Panc1 (cell line): ENCODE measurements around the gene STAT5A. TPM values are rescaled to one million over a fixed set of nuclear protein-coding genes. Genes with fewer than 3 reads are reported as not detected.

Experiments
- ATAC-seq: fragments of 200-7000 bp; cut with Tn5 transposase; 2 replicates; pipeline ENCODE4 v1.9.1; 2020; ENCODE audit warnings: mild to moderate bottlenecking, moderate library complexity
- BruUV-seq: library from RNA; stranded (reverse); fragments of 400-500 nt; replicated peaks from 2 replicates; lab custom pipeline; 2021; lab: Mats Ljungman, UMichigan
- CTCF ChIA-PET: fragments of 300-600 bp; sonication (Branson Sonifier 250); formaldehyde crosslinking; loops from one replicate; lab custom pipeline; 2022; ENCODE audit warnings: antibody characterized with exemption; lab: Charles Lee
- POLR2A ChIA-PET: fragments of 300-600 bp; sonication (Branson Sonifier 250); formaldehyde crosslinking; loops from one replicate; lab custom pipeline; 2022; ENCODE audit warnings: antibody characterized with exemption; lab: Charles Lee
- DNase-seq: peaks from one replicate; pipeline ENCODE4 v3.0.0-alpha.2; 2010; ENCODE audit warnings: low read depth, low spot score
- H3K27ac ChIP-seq: 2 replicates; pipeline ENCODE4 v1.5.1; 2011; ENCODE audit warnings: mild to moderate bottlenecking, low read length, inconsistent platforms
- H3K27me3 ChIP-seq: fragments of 200-500 bp; sonication (Bioruptor generic); 2 replicates; pipeline ENCODE4 v1.6.0; 2014; ENCODE audit warnings: low read length, inconsistent platforms; ENCODE audit not compliant: control insufficient read depth, insufficient read depth
- H3K36me3 ChIP-seq: fragments of 200-500 bp; sonication (Bioruptor generic); 2 replicates; pipeline ENCODE4 v1.5.1; 2014; ENCODE audit warnings: inconsistent platforms, mild to moderate bottlenecking, low read length, moderate library complexity; ENCODE audit not compliant: control insufficient read depth, insufficient read depth
- H3K4me1 ChIP-seq: 2 replicates; pipeline ENCODE4 v1.5.1; 2011; ENCODE audit warnings: inconsistent platforms, mild to moderate bottlenecking, low read length, moderate library complexity; ENCODE audit not compliant: control insufficient read depth, insufficient read depth
- H3K4me3 ChIP-seq, 2 experiments: 2 replicates each; pipeline ENCODE4 v1.5.1; 2011 to 2012; ENCODE audit warnings: low read depth in 2 of 2, low read length in 2 of 2, mild to moderate bottlenecking in 2 of 2, inconsistent platforms in 1 of 2, moderate library complexity in 1 of 2
- H3K9me3 ChIP-seq: fragments of 200-500 bp; sonication (Bioruptor generic); 2 replicates; pipeline ENCODE4 v1.5.1; 2014; ENCODE audit warnings: low read depth, mild to moderate bottlenecking, inconsistent platforms, low read length, moderate library complexity; ENCODE audit not compliant: control insufficient read depth, insufficient read depth
- POLR2AphosphoS5 ChIP-seq: IDR thresholded peaks from 2 replicates; pipeline ENCODE4 v1.6.1; 2012; ENCODE audit warnings: mild to moderate bottlenecking, low read depth, low read length, moderate library complexity
- SIN3A ChIP-seq: IDR thresholded peaks from 2 replicates; pipeline ENCODE4 v1.6.1; 2012; ENCODE audit warnings: low read depth, mild to moderate bottlenecking, low read length, moderate library complexity, borderline replicate concordance; ENCODE audit not compliant: insufficient read depth
- TCF7L2 ChIP-seq: IDR thresholded peaks from 2 replicates; pipeline ENCODE4 v1.6.1; 2011; ENCODE audit warnings: mild to moderate bottlenecking, low read depth, low read length, inconsistent platforms
- in situ Hi-C: cut with HindIII; loops from 2 replicates; pipeline ENCODE4 v1.10.0; 2016; ENCODE audit warnings: low sequenced_read_pairs, low pct_unique_long_range_greater_than_20kb
- intact Hi-C: fragments of 100-400 bp; cut with micrococcal nuclease; formaldehyde crosslinking; loops from one replicate; pipeline ENCODE4 v1.10.0; 2022; ENCODE audit not compliant: unreplicated experiment
- total RNA-seq: library from RNA; stranded (reverse); gene quantifications from one replicate; pipeline ENCODE4 v1.2.1, GENCODE V29; 2021; ENCODE audit not compliant: unreplicated experiment
- TF ChIP-seq, protein P1 (sequence below), 2 experiments: IDR thresholded peaks; 2 replicates each; pipeline ENCODE4 v1.6.1; 2011 to 2012; ENCODE audit warnings: low read depth in 2 of 2, control low read depth in 1 of 2, low read length in 1 of 2, mild to moderate bottlenecking in 1 of 2, moderate library complexity in 1 of 2; ENCODE audit not compliant: insufficient read depth in 1 of 2
- TF ChIP-seq, protein P2 (sequence below): fragments of 450-650 bp; IDR thresholded peaks from 2 replicates; pipeline ENCODE4 v1.5.1; 2017; ENCODE audit warnings: mild to moderate bottlenecking

Gene STAT5A
- total RNA-seq, 1 experiment from 2014 or later = 26.7 TPM

- DNase-seq (no peak), ATAC-seq (no peak)
- intact Hi-C loops = loop anchor here (5.0 kb wide), 1 partner anchor 49 kb away; no protein-coding TSS in a partner anchor
- POLR2A ChIA-PET = no interaction called here
- Histone ChIP-seq H3K4me1 (peaks cover 54% of the 10 kb centered on the region), H3K27me3 (no peaks in the 10 kb centered on the region), H3K4me3 (peak overlapping the region in 1 of 2 experiments; percentile 55; a peak in 2 of 4 replicates), H3K9me3 (no peaks in the 10 kb centered on the region), H3K36me3 (no peaks in the 10 kb centered on the region; the same call in 1 of the 2 replicates), H3K27ac (peak overlapping the region; percentile 94)
- CTCF ChIA-PET = no interaction called here
- in situ Hi-C loops = no loop called here
- TF ChIP-seq SIN3A (no peak), TCF7L2 (no peak), POLR2AphosphoS5 (no peak)
- TF ChIP-seq, protein P1, sequence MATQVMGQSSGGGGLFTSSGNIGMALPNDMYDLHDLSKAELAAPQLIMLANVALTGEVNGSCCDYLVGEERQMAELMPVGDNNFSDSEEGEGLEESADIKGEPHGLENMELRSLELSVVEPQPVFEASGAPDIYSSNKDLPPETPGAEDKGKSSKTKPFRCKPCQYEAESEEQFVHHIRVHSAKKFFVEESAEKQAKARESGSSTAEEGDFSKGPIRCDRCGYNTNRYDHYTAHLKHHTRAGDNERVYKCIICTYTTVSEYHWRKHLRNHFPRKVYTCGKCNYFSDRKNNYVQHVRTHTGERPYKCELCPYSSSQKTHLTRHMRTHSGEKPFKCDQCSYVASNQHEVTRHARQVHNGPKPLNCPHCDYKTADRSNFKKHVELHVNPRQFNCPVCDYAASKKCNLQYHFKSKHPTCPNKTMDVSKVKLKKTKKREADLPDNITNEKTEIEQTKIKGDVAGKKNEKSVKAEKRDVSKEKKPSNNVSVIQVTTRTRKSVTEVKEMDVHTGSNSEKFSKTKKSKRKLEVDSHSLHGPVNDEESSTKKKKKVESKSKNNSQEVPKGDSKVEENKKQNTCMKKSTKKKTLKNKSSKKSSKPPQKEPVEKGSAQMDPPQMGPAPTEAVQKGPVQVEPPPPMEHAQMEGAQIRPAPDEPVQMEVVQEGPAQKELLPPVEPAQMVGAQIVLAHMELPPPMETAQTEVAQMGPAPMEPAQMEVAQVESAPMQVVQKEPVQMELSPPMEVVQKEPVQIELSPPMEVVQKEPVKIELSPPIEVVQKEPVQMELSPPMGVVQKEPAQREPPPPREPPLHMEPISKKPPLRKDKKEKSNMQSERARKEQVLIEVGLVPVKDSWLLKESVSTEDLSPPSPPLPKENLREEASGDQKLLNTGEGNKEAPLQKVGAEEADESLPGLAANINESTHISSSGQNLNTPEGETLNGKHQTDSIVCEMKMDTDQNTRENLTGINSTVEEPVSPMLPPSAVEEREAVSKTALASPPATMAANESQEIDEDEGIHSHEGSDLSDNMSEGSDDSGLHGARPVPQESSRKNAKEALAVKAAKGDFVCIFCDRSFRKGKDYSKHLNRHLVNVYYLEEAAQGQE (IDR thresholded peaks at IDR 0.05; ENCODE audit: insufficient read depth in 1 of 2, low read depth in 2 of 2, low read length in 1 of 2) = no peak
- TF ChIP-seq, protein P2, sequence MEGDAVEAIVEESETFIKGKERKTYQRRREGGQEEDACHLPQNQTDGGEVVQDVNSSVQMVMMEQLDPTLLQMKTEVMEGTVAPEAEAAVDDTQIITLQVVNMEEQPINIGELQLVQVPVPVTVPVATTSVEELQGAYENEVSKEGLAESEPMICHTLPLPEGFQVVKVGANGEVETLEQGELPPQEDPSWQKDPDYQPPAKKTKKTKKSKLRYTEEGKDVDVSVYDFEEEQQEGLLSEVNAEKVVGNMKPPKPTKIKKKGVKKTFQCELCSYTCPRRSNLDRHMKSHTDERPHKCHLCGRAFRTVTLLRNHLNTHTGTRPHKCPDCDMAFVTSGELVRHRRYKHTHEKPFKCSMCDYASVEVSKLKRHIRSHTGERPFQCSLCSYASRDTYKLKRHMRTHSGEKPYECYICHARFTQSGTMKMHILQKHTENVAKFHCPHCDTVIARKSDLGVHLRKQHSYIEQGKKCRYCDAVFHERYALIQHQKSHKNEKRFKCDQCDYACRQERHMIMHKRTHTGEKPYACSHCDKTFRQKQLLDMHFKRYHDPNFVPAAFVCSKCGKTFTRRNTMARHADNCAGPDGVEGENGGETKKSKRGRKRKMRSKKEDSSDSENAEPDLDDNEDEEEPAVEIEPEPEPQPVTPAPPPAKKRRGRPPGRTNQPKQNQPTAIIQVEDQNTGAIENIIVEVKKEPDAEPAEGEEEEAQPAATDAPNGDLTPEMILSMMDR = no peak
- BruUV-seq = no TSS peak
These were observed 16.6 kb upstream of the STAT5A start for GRCh38 chr17:42271779-42272035.

DNA sequence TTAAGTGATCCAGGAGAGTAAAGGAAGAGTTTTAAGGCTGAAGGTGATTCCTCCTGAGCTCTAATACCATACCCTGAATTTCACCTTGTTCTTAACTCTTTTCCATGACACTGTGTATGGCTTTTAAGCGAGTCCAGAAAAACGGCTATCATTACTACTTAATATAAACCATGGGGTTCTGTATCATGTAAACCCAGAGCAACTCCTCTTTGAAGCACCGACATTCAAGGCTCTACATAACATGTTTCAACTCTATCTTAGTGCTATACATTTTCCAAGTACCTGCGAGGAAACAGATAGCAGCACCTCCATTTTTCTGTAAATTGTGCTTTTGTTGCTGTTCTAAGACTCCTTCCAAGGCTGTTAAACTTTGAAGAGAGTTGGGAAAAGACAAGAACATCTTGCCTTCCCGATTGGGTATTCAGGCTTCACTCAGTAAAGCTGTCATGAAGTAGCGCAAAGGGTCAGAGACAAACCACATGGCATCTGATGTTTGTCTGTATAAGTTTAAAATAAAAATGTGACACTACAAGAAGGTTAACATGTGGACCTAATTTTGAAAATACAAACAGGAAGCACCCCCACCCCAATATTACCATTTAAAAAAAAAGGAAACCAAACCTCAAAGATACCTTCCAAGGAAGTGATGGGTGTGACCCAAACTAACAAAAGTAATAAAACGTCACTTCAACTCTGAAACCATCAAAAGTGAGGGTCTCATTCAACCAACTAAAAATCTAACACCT is 16.0 kb upstream of the STAT5A start:
- peak overlapping the region; percentile 94 for H3K27ac ChIP-seq
- CTCF ChIA-PET = no interaction called here
- no peaks in the 10 kb centered on the region; the same call in 1 of the 2 replicates for H3K36me3 ChIP-seq
- H3K4me1 ChIP-seq = peaks cover 54% of the 10 kb centered on the region
- BruUV-seq = no TSS peak
- peak overlapping the region; percentile 2 to 55; a peak in 3 of 4 replicates for H3K4me3 ChIP-seq
- H3K9me3 ChIP-seq = no peaks in the 10 kb centered on the region
- no peak for ATAC-seq
- intact Hi-C loops = loop anchor here (5.0 kb wide), 1 partner anchor 50 kb away; no protein-coding TSS in a partner anchor
- TF ChIP-seq TCF7L2 = peak; percentile 91
- TF ChIP-seq POLR2AphosphoS5 = no peak
- TF ChIP-seq, protein P1 (IDR thresholded peaks at IDR 0.05; ENCODE audit: insufficient read depth in 1 of 2, low read depth in 2 of 2, low read length in 1 of 2) = no peak
- TF ChIP-seq SIN3A = no peak
- TF ChIP-seq, protein P2 = no peak
- DNase-seq = no peak
- in situ Hi-C loops = no loop called here
- POLR2A ChIA-PET = no interaction called here
- H3K27me3 ChIP-seq = no peaks in the 10 kb centered on the region
